ENCODE measurements around the gene HOXA9. TPM values are rescaled to one million over a fixed set of nuclear protein-coding genes. Genes with fewer than 3 reads are reported as not detected.

Gene HOXA9
- total RNA-seq, 1 donor from 2014 or later: not detected

DNA sequence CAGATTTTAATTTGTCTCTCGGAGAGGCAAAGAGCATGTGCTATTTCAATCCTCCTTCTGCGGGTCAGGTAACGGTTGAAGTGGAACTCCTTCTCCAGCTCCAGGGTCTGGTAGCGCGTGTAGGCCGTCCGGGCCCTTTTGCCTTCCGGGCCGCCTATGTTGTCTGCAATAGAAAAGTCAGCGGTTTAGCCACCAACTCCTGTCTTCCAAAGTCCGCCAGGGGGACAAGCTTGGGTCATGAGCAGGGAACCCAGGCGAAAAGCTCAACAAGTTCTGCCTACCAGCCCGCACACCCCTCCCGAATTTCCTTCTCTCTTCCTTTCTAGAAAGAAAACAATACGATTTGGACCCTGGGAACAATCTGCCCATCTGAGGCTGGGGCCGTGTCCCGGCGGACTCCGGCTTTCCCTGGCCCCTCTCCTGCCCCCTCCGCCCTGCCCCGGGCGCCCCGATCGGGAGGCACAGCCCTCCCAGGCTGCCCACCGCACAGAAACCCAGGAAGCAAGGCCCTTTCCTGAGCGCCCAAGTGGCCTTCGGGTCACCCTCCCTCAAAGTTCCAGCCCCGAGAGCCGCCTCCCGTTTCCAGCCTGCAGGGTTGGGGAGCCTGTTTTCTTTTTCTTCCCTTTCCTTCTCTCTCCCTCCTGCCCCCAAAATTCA is 23.3 kb downstream of the HOXA9 start:
- peaks cover 90% of the 10 kb centered on the region for H3K27me3 Mint-ChIP-seq (ENCODE audit: unreplicated experiment)
- H3K27ac Mint-ChIP-seq (ENCODE audit: unreplicated experiment): no peak overlapping the region
- peak overlapping the region; percentile 14 for H3K4me3 Mint-ChIP-seq (ENCODE audit: unreplicated experiment)
- H3K9me3 Mint-ChIP-seq (ENCODE audit: unreplicated experiment): no peaks in the 10 kb centered on the region
- H3K4me1 Mint-ChIP-seq (ENCODE audit: unreplicated experiment): peaks cover 8% of the 10 kb centered on the region
- H3K36me3 Mint-ChIP-seq (ENCODE audit: unreplicated experiment): no peaks in the 10 kb centered on the region
- DNase-seq (ENCODE audit: extremely low spot score, unreplicated experiment): no peak
- TF ChIP-seq, protein P1, sequence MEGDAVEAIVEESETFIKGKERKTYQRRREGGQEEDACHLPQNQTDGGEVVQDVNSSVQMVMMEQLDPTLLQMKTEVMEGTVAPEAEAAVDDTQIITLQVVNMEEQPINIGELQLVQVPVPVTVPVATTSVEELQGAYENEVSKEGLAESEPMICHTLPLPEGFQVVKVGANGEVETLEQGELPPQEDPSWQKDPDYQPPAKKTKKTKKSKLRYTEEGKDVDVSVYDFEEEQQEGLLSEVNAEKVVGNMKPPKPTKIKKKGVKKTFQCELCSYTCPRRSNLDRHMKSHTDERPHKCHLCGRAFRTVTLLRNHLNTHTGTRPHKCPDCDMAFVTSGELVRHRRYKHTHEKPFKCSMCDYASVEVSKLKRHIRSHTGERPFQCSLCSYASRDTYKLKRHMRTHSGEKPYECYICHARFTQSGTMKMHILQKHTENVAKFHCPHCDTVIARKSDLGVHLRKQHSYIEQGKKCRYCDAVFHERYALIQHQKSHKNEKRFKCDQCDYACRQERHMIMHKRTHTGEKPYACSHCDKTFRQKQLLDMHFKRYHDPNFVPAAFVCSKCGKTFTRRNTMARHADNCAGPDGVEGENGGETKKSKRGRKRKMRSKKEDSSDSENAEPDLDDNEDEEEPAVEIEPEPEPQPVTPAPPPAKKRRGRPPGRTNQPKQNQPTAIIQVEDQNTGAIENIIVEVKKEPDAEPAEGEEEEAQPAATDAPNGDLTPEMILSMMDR (IDR thresholded peaks at IDR 0.05): no peak

DNA sequence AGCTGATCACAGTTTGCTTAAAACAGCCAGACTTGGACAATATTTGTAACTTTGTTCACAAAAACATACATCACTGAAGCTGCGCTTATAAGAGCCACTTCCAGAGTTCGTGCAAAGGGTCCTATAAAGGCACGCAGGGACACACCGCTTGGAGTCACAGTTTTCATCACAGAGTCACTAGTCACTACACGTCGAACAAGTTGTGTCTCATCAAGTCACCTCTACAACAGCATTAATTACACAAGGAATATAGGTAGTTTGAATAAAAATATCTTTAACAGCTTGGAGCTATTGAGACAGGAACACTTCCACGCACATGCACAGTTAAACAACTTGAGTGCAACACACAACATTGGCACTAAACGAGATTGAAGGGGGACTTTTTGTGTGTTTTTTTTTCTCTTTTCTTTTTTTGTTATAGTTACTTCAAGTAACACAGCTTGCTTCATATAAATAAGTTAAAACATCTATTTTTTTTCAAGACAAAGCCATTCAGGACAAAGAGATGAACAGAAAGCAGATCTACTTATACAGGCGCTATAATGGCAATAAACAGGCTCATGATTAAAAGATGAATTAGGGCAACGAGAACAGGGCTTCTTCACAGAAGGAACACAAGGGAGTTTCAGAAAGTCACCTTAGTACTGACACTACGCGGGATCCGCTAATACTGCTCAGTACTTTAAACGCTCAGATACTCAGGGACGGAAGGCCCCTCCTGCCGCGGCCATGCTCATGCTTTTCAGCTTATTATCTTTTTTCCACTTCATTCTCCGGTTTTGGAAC is 24.0 kb downstream of the HOXA9 start:
- no peak for DNase-seq (ENCODE audit: extremely low spot score, unreplicated experiment)
- Mint-ChIP-seq H3K4me3 (ENCODE audit: unreplicated experiment) (no peak overlapping the region), H3K36me3 (ENCODE audit: unreplicated experiment) (no peaks in the 10 kb centered on the region), H3K27ac (ENCODE audit: unreplicated experiment) (no peak overlapping the region), H3K9me3 (ENCODE audit: unreplicated experiment) (no peaks in the 10 kb centered on the region), H3K4me1 (ENCODE audit: unreplicated experiment) (peaks cover 8% of the 10 kb centered on the region), H3K27me3 (ENCODE audit: unreplicated experiment) (peaks cover 90% of the 10 kb centered on the region)
- TF ChIP-seq, protein P1 (IDR thresholded peaks at IDR 0.05): no peak

DNA sequence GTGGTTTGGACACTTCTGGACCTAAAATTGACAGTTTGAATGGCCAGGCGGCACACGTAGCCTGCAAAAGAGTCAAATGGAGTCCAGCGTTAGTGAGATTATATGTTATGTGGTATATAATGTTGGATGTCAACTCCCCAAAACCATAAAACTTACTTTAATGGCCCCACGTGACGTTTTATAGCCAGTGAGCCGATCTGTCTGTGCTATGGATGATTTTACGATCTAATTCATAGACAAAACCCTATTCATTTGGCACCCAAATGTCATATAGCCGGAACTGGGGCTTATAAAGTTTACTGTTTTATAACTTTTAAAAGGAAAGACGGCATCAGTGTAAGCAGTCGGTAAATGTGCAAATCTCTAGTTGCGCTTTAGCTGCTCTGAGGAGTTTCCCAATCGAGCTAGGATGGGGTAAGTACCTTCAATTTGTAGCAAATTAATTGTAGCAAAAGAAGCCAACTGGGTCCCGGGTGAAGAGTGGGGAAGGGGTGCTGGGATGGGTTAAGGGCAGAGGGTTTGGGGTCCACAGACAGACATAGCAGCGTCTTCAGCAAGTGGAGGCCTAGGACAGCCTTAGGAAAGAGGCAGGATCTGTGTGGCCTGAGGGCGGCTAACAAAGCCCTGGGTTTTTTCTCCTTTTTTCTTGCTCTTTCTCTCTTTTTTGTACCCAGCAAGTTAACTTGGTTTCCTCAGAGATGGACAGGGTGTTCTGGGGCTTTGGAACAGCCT is 25.0 kb downstream of the HOXA9 start:
- Mint-ChIP-seq H3K36me3 (ENCODE audit: unreplicated experiment) (no peaks in the 10 kb centered on the region), H3K27me3 (ENCODE audit: unreplicated experiment) (peaks cover 90% of the 10 kb centered on the region), H3K4me3 (ENCODE audit: unreplicated experiment) (no peak overlapping the region), H3K27ac (ENCODE audit: unreplicated experiment) (no peak overlapping the region), H3K4me1 (ENCODE audit: unreplicated experiment) (peaks cover 8% of the 10 kb centered on the region), H3K9me3 (ENCODE audit: unreplicated experiment) (no peaks in the 10 kb centered on the region)
- TF ChIP-seq, protein P1 (IDR thresholded peaks at IDR 0.05): no peak
- DNase-seq (ENCODE audit: extremely low spot score, unreplicated experiment): no peak

DNA sequence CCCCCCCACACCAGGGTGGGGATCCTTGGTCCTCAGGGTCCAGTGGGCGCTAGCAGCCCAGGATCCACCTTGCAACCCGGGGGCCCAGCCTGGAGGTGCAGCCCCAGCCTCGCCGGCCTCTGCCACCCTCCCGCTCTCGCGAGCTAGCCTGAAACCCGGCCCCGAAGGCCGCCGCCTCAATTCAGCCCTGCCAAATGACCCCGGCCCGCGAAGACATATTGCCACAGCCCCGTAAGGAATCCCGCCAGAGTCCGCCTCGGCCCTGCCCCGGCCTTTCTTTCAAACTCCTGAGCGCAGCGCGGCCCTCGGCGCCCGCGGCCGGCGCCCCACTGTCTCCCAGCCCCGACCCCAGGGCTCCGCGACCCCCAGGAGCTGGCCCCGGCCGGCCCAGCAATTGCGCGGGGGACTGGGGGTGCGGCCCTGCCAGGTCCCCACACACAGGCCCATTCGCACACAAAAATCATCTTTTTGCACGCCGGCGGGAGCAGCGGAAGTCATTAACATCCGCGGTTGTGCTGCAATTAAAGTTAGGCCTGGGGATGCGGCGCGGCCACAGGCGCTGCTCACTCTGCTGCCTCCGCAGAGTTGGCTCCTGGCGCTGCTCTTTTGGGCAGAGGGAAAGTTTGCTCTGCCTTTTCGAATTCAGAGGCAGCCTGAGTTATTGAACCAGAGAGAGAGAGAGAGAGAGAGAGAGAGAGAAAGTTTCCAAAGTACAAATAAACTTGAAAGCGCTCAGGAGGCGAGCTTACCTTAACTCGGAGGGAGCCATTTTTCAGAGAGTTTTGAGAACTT is 25.8 kb downstream of the HOXA9 start:
- TF ChIP-seq, protein P1 (IDR thresholded peaks at IDR 0.05): no peak
- no peak overlapping the region for H3K27ac Mint-ChIP-seq (ENCODE audit: unreplicated experiment)
- H3K27me3 Mint-ChIP-seq (ENCODE audit: unreplicated experiment): peaks cover 92% of the 10 kb centered on the region
- H3K4me1 Mint-ChIP-seq (ENCODE audit: unreplicated experiment): peaks cover 8% of the 10 kb centered on the region
- no peaks in the 10 kb centered on the region for H3K36me3 Mint-ChIP-seq (ENCODE audit: unreplicated experiment)
- no peak for DNase-seq (ENCODE audit: extremely low spot score, unreplicated experiment)
- H3K4me3 Mint-ChIP-seq (ENCODE audit: unreplicated experiment): no peak overlapping the region
- H3K9me3 Mint-ChIP-seq (ENCODE audit: unreplicated experiment): no peaks in the 10 kb centered on the region

Measured in osteocyte (in vitro differentiated cells).